CD4-positive, alpha-beta memory T cell (primary cell): ENCODE measurements around the gene LRRN4. TPM values are rescaled to one million over a fixed set of nuclear protein-coding genes. Genes with fewer than 3 reads are reported as not detected.
A peak's percentile ranks its signal among the peaks of the same experiment; 100 is the strongest.

Source experiments
- CTCF ChIA-PET: fragments of 350-600 bp; sonication (Branson Sonifier 250); formaldehyde crosslinking; loops from one replicate; lab custom pipeline; 2021; ENCODE audit warnings: inconsistent platforms; ENCODE audit not compliant: partially characterized antibody; lab: Charles Lee
- POLR2A ChIA-PET: fragments of 350-600 bp; sonication (Branson Sonifier 250); formaldehyde crosslinking; loops from one replicate; lab custom pipeline; 2021; ENCODE audit not compliant: partially characterized antibody; lab: Charles Lee
- DNase-seq, 5 donors: peaks; one replicate each; pipeline versions ENCODE4 v3.0.0 to v3.0.0-alpha.2; 2020 to 2022; ENCODE audit warnings: mixed read lengths in 1 of 5
- H3K27ac ChIP-seq: one replicate; pipeline ENCODE4 v1.7.0; 2013; ENCODE audit warnings: low read depth, low read length
- H3K27me3 ChIP-seq: 2 replicates; pipeline ENCODE4 v1.7.0; 2013; ENCODE audit warnings: mild to moderate bottlenecking, low read length, moderate library complexity; ENCODE audit not compliant: insufficient read depth
- H3K36me3 ChIP-seq: 2 replicates; pipeline ENCODE4 v1.7.0; 2013; ENCODE audit warnings: mild to moderate bottlenecking, low read length, moderate library complexity; ENCODE audit not compliant: insufficient read depth
- H3K4me1 ChIP-seq: 2 replicates; pipeline ENCODE4 v1.7.0; 2013; ENCODE audit warnings: mild to moderate bottlenecking, low read length, moderate library complexity; ENCODE audit not compliant: insufficient read depth
- H3K4me3 ChIP-seq, 2 donors: one replicate each; pipeline ENCODE4 v1.7.0; 2013; ENCODE audit warnings: low read length in 2 of 2, mild to moderate bottlenecking in 1 of 2
- H3K9me3 ChIP-seq, 2 donors: one replicate each; pipeline ENCODE4 v1.7.0; 2013; ENCODE audit warnings: low read length in 2 of 2, control low read depth in 1 of 2; ENCODE audit not compliant: control insufficient read depth in 1 of 2
- H3K27ac Mint-ChIP-seq, 7 donors: one replicate each; pipeline ENCODE4 v1.8.0; 2020 to 2021; ENCODE audit warnings: mixed read lengths in 7 of 7, mild to moderate bottlenecking in 6 of 7, inconsistent platforms in 3 of 7, moderate library complexity in 3 of 7
- H3K27me3 Mint-ChIP-seq, 2 donors: one replicate each; pipeline ENCODE4 v1.8.0; 2020 to 2021; ENCODE audit warnings: mixed read lengths in 2 of 2
- H3K36me3 Mint-ChIP-seq, 2 donors: one replicate each; pipeline ENCODE4 v1.8.0; 2020 to 2021; ENCODE audit warnings: mixed read lengths in 2 of 2, inconsistent platforms in 1 of 2, mild to moderate bottlenecking in 1 of 2
- H3K4me1 Mint-ChIP-seq, 4 donors: one replicate each; pipeline ENCODE4 v1.8.0; 2020 to 2021; ENCODE audit warnings: mixed read lengths in 4 of 4, mild to moderate bottlenecking in 1 of 4
- H3K4me3 Mint-ChIP-seq, 8 donors: one replicate each; pipeline ENCODE4 v1.8.0; 2020 to 2021; ENCODE audit warnings: mixed read lengths in 8 of 8, mild to moderate bottlenecking in 7 of 8, moderate library complexity in 6 of 8, inconsistent platforms in 3 of 8
- H3K9me3 Mint-ChIP-seq, 8 donors: one replicate each; pipeline ENCODE4 v1.8.0; 2020 to 2021; ENCODE audit warnings: mixed read lengths in 8 of 8, mild to moderate bottlenecking in 5 of 8, inconsistent platforms in 3 of 8, moderate library complexity in 1 of 8
- intact Hi-C: fragments of 100-400 bp; cut with micrococcal nuclease; formaldehyde crosslinking; loops from one replicate; pipeline ENCODE4 v1.15.1; 2023
- polyA plus RNA-seq, 2 donors: library from polyadenylated mRNA; unstranded; fragments of 300-500 nt; fragmentation: Illumina TruSeq; gene quantifications; one replicate each; pipeline ENCODE4 v1.2.3, GENCODE V29; 2021
- total RNA-seq, 2 experiments: library from RNA; stranded (reverse); gene quantifications; one replicate each; pipeline ENCODE4 v1.2.3, GENCODE V29; 2021

Gene LRRN4
- total and polyA plus RNA-seq, 4 experiments from 2014 or later: not detected

GRCh38 chr20:6017467-6017866 is 36.4 kb downstream of the LRRN4 start:
- Histone ChIP-seq H3K4me1 (peaks cover 5% of the 10 kb centered on the region), H3K36me3 (peaks cover 7% of the 10 kb centered on the region), H3K9me3 (no peaks in the 10 kb centered on the region), H3K4me3 (no peak overlapping the region), H3K27ac (no peak overlapping the region), H3K27me3 (no peaks in the 10 kb centered on the region)
- intact Hi-C loops: no loop called here
- peaks cover 35 to 49% of the 10 kb centered on the region in 2 donors for H3K36me3 Mint-ChIP-seq
- ChIA-PET CTCF (interaction anchor here (0.9 to 1.2 kb wide), 2 partner anchors 9 to 10 kb away, joined by 3 to 4 read pairs; no protein-coding TSS in a partner anchor), POLR2A (no interaction called here)
- peaks cover 35 to 52% (median 40%) of the 10 kb centered on the region in 4 donors for H3K4me1 Mint-ChIP-seq
- H3K4me3 Mint-ChIP-seq: no peak overlapping the region
- no peak overlapping the region for H3K27ac Mint-ChIP-seq
- DNase-seq: no peak
- H3K9me3 Mint-ChIP-seq: no peaks in the 10 kb centered on the region
- H3K27me3 Mint-ChIP-seq: no peaks in the 10 kb centered on the region

GRCh38 chr20:6014957-6015356 is 38.9 kb downstream of the LRRN4 start:
- Histone ChIP-seq H3K27ac (no peak overlapping the region), H3K4me1 (peaks cover 5% of the 10 kb centered on the region), H3K27me3 (no peaks in the 10 kb centered on the region), H3K36me3 (peaks cover 30% of the 10 kb centered on the region), H3K9me3 (no peaks in the 10 kb centered on the region), H3K4me3 (no peak overlapping the region)
- peak overlapping the region in 2 of 7 donors; percentile 32 to 44 for H3K27ac Mint-ChIP-seq
- no peaks in the 10 kb centered on the region for H3K9me3 Mint-ChIP-seq
- no peak for DNase-seq
- POLR2A ChIA-PET: no interaction called here
- H3K4me3 Mint-ChIP-seq: no peak overlapping the region
- peaks cover 46 to 68% of the 10 kb centered on the region in 2 donors for H3K36me3 Mint-ChIP-seq
- peaks cover 36 to 55% (median 44%) of the 10 kb centered on the region in 4 donors for H3K4me1 Mint-ChIP-seq
- CTCF ChIA-PET: interaction anchor here (0.6 to 1.8 kb wide), 4 partner anchors 13 to 489 kb away, joined by 3 to 5 read pairs (median 3); no protein-coding TSS in a partner anchor
- H3K27me3 Mint-ChIP-seq: no peaks in the 10 kb centered on the region
- intact Hi-C loops: no loop called here

GRCh38 chr20:6014017-6014416 is 39.8 kb downstream of the LRRN4 start:
- H3K4me3 Mint-ChIP-seq: no peak overlapping the region
- Histone ChIP-seq H3K27me3 (no peaks in the 10 kb centered on the region), H3K36me3 (peaks cover 30% of the 10 kb centered on the region), H3K4me1 (peaks cover 5% of the 10 kb centered on the region), H3K9me3 (no peaks in the 10 kb centered on the region), H3K27ac (no peak overlapping the region), H3K4me3 (no peak overlapping the region)
- DNase-seq: no peak
- H3K36me3 Mint-ChIP-seq: peaks cover 46 to 72% of the 10 kb centered on the region in 2 donors
- intact Hi-C loops: no loop called here
- H3K27ac Mint-ChIP-seq: peak overlapping the region; percentile 5 to 86 (median 65)
- H3K27me3 Mint-ChIP-seq: no peaks in the 10 kb centered on the region
- CTCF ChIA-PET: interaction anchor here (1.0 to 1.6 kb wide), 2 partner anchors 12 to 13 kb away, joined by 3 read pairs; no protein-coding TSS in a partner anchor
- no peaks in the 10 kb centered on the region for H3K9me3 Mint-ChIP-seq
- peaks cover 36 to 55% (median 45%) of the 10 kb centered on the region in 4 donors for H3K4me1 Mint-ChIP-seq
- POLR2A ChIA-PET: no interaction called here

- peaks cover 36 to 61% (median 49%) of the 10 kb centered on the region in 4 donors for H3K4me1 Mint-ChIP-seq
- H3K36me3 Mint-ChIP-seq: peaks cover 35 to 59% of the 10 kb centered on the region in 2 donors
- H3K4me3 Mint-ChIP-seq: no peak overlapping the region
Measured at GRCh38 chr20:6012179-6012578, 41.7 kb downstream of the LRRN4 start.

GRCh38 chr20:6008254-6008653 is 45.6 kb downstream of the LRRN4 start:
- ChIA-PET CTCF (no interaction called here), POLR2A (interaction anchor here (1.0 kb wide), 1 partner anchor 12 kb away, joined by 3 read pairs; no protein-coding TSS in a partner anchor)
- Histone ChIP-seq H3K4me3 (no peak overlapping the region), H3K9me3 (no peaks in the 10 kb centered on the region), H3K36me3 (peaks cover 26% of the 10 kb centered on the region), H3K27me3 (no peaks in the 10 kb centered on the region), H3K4me1 (peaks cover 33% of the 10 kb centered on the region), H3K27ac (no peak overlapping the region)
- DNase-seq: no peak
- Mint-ChIP-seq H3K27ac (peak overlapping the region in 3 of 7 donors; percentile 37 to 86 (median 72)), H3K9me3 (no peaks in the 10 kb centered on the region), H3K27me3 (no peaks in the 10 kb centered on the region), H3K4me1 (peaks cover 28 to 57% (median 36%) of the 10 kb centered on the region in 4 donors), H3K36me3 (peaks cover 23 to 37% of the 10 kb centered on the region in 2 donors), H3K4me3 (peak overlapping the region in 5 of 8 donors; percentile 13 to 99 (median 41))
- intact Hi-C loops: no loop called here

More at GRCh38 chr20:6012179-6012578, 41.7 kb downstream of the LRRN4 start:
- Mint-ChIP-seq H3K9me3 (no peaks in the 10 kb centered on the region), H3K27ac (peak overlapping the region in 6 of 7 donors; percentile 23 to 90 (median 54)), H3K27me3 (no peaks in the 10 kb centered on the region)
- Histone ChIP-seq H3K27ac (no peak overlapping the region), H3K4me3 (no peak overlapping the region), H3K36me3 (peaks cover 30% of the 10 kb centered on the region), H3K4me1 (peaks cover 22% of the 10 kb centered on the region), H3K27me3 (no peaks in the 10 kb centered on the region), H3K9me3 (no peaks in the 10 kb centered on the region)
- ChIA-PET CTCF (no interaction called here), POLR2A (no interaction called here)
- intact Hi-C loops: no loop called here
- no peak for DNase-seq

GRCh38 chr20:6007529-6008103 is 46.2 kb downstream of the LRRN4 start:
- Mint-ChIP-seq H3K27me3 (no peaks in the 10 kb centered on the region), H3K4me3 (peak overlapping the region; percentile 96 to 99 (median 98)), H3K36me3 (peaks cover 20 to 33% of the 10 kb centered on the region in 2 donors), H3K27ac (peak overlapping the region in 6 of 7 donors; percentile 28 to 98 (median 87)), H3K9me3 (no peaks in the 10 kb centered on the region), H3K4me1 (peaks cover 28 to 56% (median 34%) of the 10 kb centered on the region in 4 donors)
- H3K9me3 ChIP-seq: no peaks in the 10 kb centered on the region
- ChIA-PET CTCF (interaction anchor here (1.0 to 1.2 kb wide), 3 partner anchors 9 to 451 kb away, joined by 3 to 4 read pairs (median 4); partner anchors contain the start of gene MCM8), POLR2A (interaction anchor here (1.0 to 1.4 kb wide), 2 partner anchors 11 to 57 kb away, joined by 3 to 5 read pairs; partner anchors contain the start of genes MCM8 and TRMT6)
- H3K4me3 ChIP-seq: peak overlapping the region; percentile 63 to 77
- peaks cover 24% of the 10 kb centered on the region for H3K36me3 ChIP-seq
- intact Hi-C loops: no loop called here
- no peaks in the 10 kb centered on the region for H3K27me3 ChIP-seq
- DNase-seq: no peak
- peak overlapping the region; percentile 23 for H3K27ac ChIP-seq
- peaks cover 33% of the 10 kb centered on the region for H3K4me1 ChIP-seq

- peaks cover 19% of the 10 kb centered on the region for H3K36me3 ChIP-seq
- Mint-ChIP-seq H3K36me3 (peaks cover 15 to 28% of the 10 kb centered on the region in 2 donors), H3K27me3 (no peaks in the 10 kb centered on the region), H3K4me1 (peaks cover 26 to 53% (median 31%) of the 10 kb centered on the region in 4 donors), H3K4me3 (peak overlapping the region; percentile 96 to 99 (median 98)), H3K27ac (peak overlapping the region in 6 of 7 donors; percentile 28 to 98 (median 94)), H3K9me3 (no peaks in the 10 kb centered on the region)
- CTCF ChIA-PET: interaction anchor here (1.0 to 1.2 kb wide), 3 partner anchors 10 to 450 kb away, joined by 3 to 4 read pairs (median 4); partner anchors contain the start of gene MCM8
- no peaks in the 10 kb centered on the region for H3K9me3 ChIP-seq
- DNase-seq: no peak
- intact Hi-C loops: no loop called here
- H3K4me1 ChIP-seq: peaks cover 33% of the 10 kb centered on the region
- no peaks in the 10 kb centered on the region for H3K27me3 ChIP-seq
- POLR2A ChIA-PET: interaction anchor here (1.4 kb wide), 1 partner anchor 56 kb away, joined by 5 read pairs; the partner anchor contains the start of genes MCM8 and TRMT6
- peak overlapping the region; percentile 23 for H3K27ac ChIP-seq
- peak overlapping the region; percentile 63 to 77 for H3K4me3 ChIP-seq
Measured at GRCh38 chr20:6007094-6007528, 46.7 kb downstream of the LRRN4 start.
